HCT116 (cell line): ENCODE results near the gene GGA1. TPM values are rescaled to one million over a fixed set of nuclear protein-coding genes. Genes with fewer than 3 reads are reported as not detected.

Source experiments
- ATAC-seq: fragments of 200-7000 bp; cut with Tn5 transposase; 2 replicates; pipeline ENCODE4 v1.9.1; 2020; ENCODE audit warnings: mild to moderate bottlenecking, moderate library complexity
- BruUV-seq: library from RNA; stranded (reverse); fragments of 400-500 nt; replicated peaks from 2 replicates; lab custom pipeline; 2021; lab: Mats Ljungman, UMichigan
- CTCF ChIA-PET: fragments of 300-600 bp; sonication (Branson Sonifier 250); formaldehyde crosslinking; loops from one replicate; lab custom pipeline; 2021; ENCODE audit warnings: antibody characterized with exemption; lab: Charles Lee
- POLR2A ChIA-PET: fragments of 300-600, 350-600 bp; sonication (Branson Sonifier 250); formaldehyde crosslinking; loops from one replicate; lab custom pipeline; 2021; ENCODE audit warnings: antibody characterized with exemption; lab: Charles Lee
- RAD21 ChIA-PET, 2 experiments: fragments of 300-600 bp; sonication (Branson Sonifier 250); formaldehyde crosslinking; loops; one replicate each; lab custom pipeline; 2023; ENCODE audit warnings: low total read pairs in 2 of 2; ENCODE audit not compliant: uncharacterized antibody in 2 of 2, unreplicated experiment in 2 of 2, low non-redundant PET in 1 of 2; lab: Charles Lee
- DNase-seq: peaks from one replicate; pipeline ENCODE4 v3.0.0-alpha.2; 2010; ENCODE audit warnings: low read depth, low spot score
- H2AFZ ChIP-seq: fragments of 200-600 bp; shearing (Covaris generic), sonication (generic); 2 replicates; pipeline ENCODE4 v1.6.1; 2017; ENCODE audit warnings: low read depth, mixed run types, mixed read lengths, antibody characterized with exemption, low read length; ENCODE audit not compliant: poor library complexity, severe bottlenecking
- H3K27ac ChIP-seq: 2 replicates; pipeline ENCODE4 v1.5.1; 2012; ENCODE audit warnings: low read depth, low read length
- H3K27me3 ChIP-seq: fragments of 200-600 bp; sonication (generic); 2 replicates; pipeline ENCODE4 v1.6.1; 2016; ENCODE audit warnings: mixed run types, low read length, mixed read lengths; ENCODE audit not compliant: insufficient read depth
- H3K36me3 ChIP-seq, 2 experiments: fragments of 200-500 bp in 1 of 2; fragments of 200-600 bp in 1 of 2; sonication (Bioruptor generic) in 1 of 2; sonication (generic) in 1 of 2; 2 replicates each; pipeline versions ENCODE4 v1.5.1 to v1.6.1; 2014 to 2016; ENCODE audit warnings: low read length in 2 of 2, inconsistent platforms in 1 of 2, mixed read lengths in 1 of 2, mixed run types in 1 of 2; ENCODE audit not compliant: insufficient read depth in 2 of 2, control insufficient read depth in 1 of 2
- H3K4me1 ChIP-seq, 2 experiments: fragments of 200-600 bp in 1 of 2; sonication (generic) in 1 of 2; 2 replicates each; pipeline versions ENCODE4 v1.5.1 to v1.6.1; 2012 to 2017; ENCODE audit warnings: low read length in 2 of 2, inconsistent platforms in 1 of 2, mild to moderate bottlenecking in 1 of 2, mixed read lengths in 1 of 2, mixed run types in 1 of 2, moderate library complexity in 1 of 2; ENCODE audit not compliant: insufficient read depth in 2 of 2, control insufficient read depth in 1 of 2
- H3K4me2 ChIP-seq: fragments of 200-600 bp; sonication (generic); 2 replicates; pipeline ENCODE4 v1.6.1; 2017; ENCODE audit warnings: mixed run types, low read length, mixed read lengths
- H3K4me3 ChIP-seq, 2 experiments: fragments of 200-600 bp in 1 of 2; sonication (generic) in 1 of 2; replicated peaks in 1 of 2; 2 replicates each; pipeline ENCODE4 v1.5.1; 2011 to 2016; ENCODE audit warnings: low read length in 2 of 2, control low read depth in 1 of 2, low read depth in 1 of 2, mild to moderate bottlenecking in 1 of 2, mixed read lengths in 1 of 2, mixed run types in 1 of 2
- H3K79me2 ChIP-seq: fragments of 200-600 bp; sonication (generic); 2 replicates; pipeline ENCODE4 v1.6.1; 2017; ENCODE audit warnings: mild to moderate bottlenecking, mixed run types, low read length, moderate library complexity, mixed read lengths; ENCODE audit not compliant: insufficient read depth
- H3K9ac ChIP-seq: fragments of 200-600 bp; sonication (generic); 2 replicates; pipeline ENCODE4 v1.6.1; 2016; ENCODE audit warnings: low read length, mixed read lengths
- H3K9me2 ChIP-seq: fragments of 200-600 bp; sonication (generic), shearing (Covaris generic); 2 replicates; pipeline ENCODE4 v1.6.1; 2017; ENCODE audit warnings: mixed run types, mild to moderate bottlenecking, moderate library complexity; ENCODE audit not compliant: insufficient read depth
- H3K9me3 ChIP-seq, 2 experiments: fragments of 200-500 bp in 1 of 2; fragments of 200-600 bp in 1 of 2; sonication (Bioruptor generic) in 1 of 2; sonication (generic) in 1 of 2; 2 replicates each; pipeline ENCODE4 v1.6.1; 2014 to 2017; ENCODE audit warnings: low read length in 2 of 2, mixed read lengths in 2 of 2, inconsistent platforms in 1 of 2, low read depth in 1 of 2, mild to moderate bottlenecking in 1 of 2, mixed run types in 1 of 2, moderate library complexity in 1 of 2; ENCODE audit not compliant: control insufficient read depth in 1 of 2, insufficient read depth in 1 of 2
- H4K20me1 ChIP-seq: fragments of 200-600 bp; sonication (generic), shearing (Covaris generic); 2 replicates; pipeline ENCODE4 v1.6.1; 2017; ENCODE audit warnings: mixed run types, mild to moderate bottlenecking, moderate library complexity; ENCODE audit not compliant: insufficient read depth
- ELF1 ChIP-seq: IDR thresholded peaks from 2 replicates; pipeline ENCODE4 v1.6.1; 2012; ENCODE audit warnings: low read depth, borderline replicate concordance
- FOSL1 ChIP-seq: IDR thresholded peaks from 2 replicates; pipeline ENCODE4 v1.6.1; 2012; ENCODE audit warnings: low read depth
- JUND ChIP-seq: IDR thresholded peaks from 2 replicates; pipeline ENCODE4 v1.6.1; 2012
- MAX ChIP-seq: IDR thresholded peaks from 2 replicates; pipeline ENCODE4 v1.6.1; 2012
- POLR2A ChIP-seq: IDR thresholded peaks from 2 replicates; pipeline ENCODE4 v1.7.0; 2011; ENCODE audit warnings: borderline replicate concordance; ENCODE audit not compliant: insufficient read depth, insufficient read length; ENCODE audit errors: extremely low read depth
- POLR2AphosphoS5 ChIP-seq: IDR thresholded peaks from 2 replicates; pipeline ENCODE4 v1.6.1; 2011; ENCODE audit warnings: mild to moderate bottlenecking, low read depth, low read length, moderate library complexity
- SP1 ChIP-seq: IDR thresholded peaks from 2 replicates; pipeline ENCODE4 v1.6.1; 2012; ENCODE audit warnings: low read depth
- TCF7L2 ChIP-seq: IDR thresholded peaks from 2 replicates; pipeline ENCODE4 v1.7.0; 2011; ENCODE audit warnings: borderline replicate concordance, inconsistent platforms; ENCODE audit not compliant: insufficient read depth, insufficient read length; ENCODE audit errors: extremely low read depth
- YY1 ChIP-seq: IDR thresholded peaks from 2 replicates; pipeline ENCODE4 v1.6.1; 2011; ENCODE audit warnings: low read length, low read depth, moderate library complexity, mild to moderate bottlenecking; ENCODE audit not compliant: insufficient replicate concordance; ENCODE audit errors: extremely low read depth
- ZFX ChIP-seq: fragments of 450-650 bp; IDR thresholded peaks from 2 replicates; pipeline ENCODE4 v1.6.1; 2017
- intact Hi-C: fragments of 100-400 bp; cut with micrococcal nuclease; formaldehyde crosslinking; loops from 2 replicates; pipeline ENCODE4 v1.10.0; 2022
- total RNA-seq: library from RNA; stranded (reverse); gene quantifications from one replicate; pipeline ENCODE4 v1.2.1, GENCODE V29; 2021; ENCODE audit not compliant: unreplicated experiment
- TF ChIP-seq, protein P1 (sequence below): IDR thresholded peaks from 2 replicates; pipeline ENCODE4 v1.6.1; 2012; ENCODE audit warnings: low read depth
- TF ChIP-seq, protein P2 (sequence below): IDR thresholded peaks from 2 replicates; pipeline ENCODE4 v1.6.1; 2012

The GGA1 gene
- total RNA-seq, 1 experiment from 2014 or later = 89.8 TPM

DNA sequence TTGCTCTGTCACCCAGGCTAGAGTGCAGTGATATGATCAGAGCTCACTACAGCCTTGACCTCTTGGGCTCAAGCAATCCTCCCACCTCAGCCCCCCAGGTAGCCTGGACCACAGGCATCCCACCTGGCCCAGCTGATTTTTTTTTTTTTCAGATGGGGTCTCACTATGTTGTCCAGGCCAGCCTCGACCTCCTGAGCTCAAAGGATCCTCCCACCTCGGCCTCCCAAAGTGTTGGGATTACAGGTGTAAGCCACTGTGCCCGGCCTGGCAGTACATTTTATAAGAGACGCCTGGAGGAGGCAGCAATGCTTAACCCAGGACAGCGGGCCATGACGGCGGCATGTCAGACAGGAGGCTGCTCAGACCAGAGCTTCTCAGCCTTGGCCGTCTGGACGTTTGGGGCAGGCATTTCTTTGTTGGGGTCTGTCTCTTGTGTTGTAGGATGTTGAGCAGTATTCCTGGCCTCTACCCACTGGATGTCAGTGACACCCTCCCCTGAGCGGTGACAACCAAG is 33.1 kb upstream of the GGA1 start:
- BruUV-seq = no TSS peak
- CTCF ChIA-PET = interaction anchor here (1.4 kb wide), 1 partner anchor 17 kb away, joined by 3 read pairs; no protein-coding TSS in a partner anchor
- H3K36me3 ChIP-seq = no peaks in the 10 kb centered on the region
- H3K4me2 ChIP-seq = no peak overlapping the region
- H3K9ac ChIP-seq = no peak overlapping the region
- peaks cover 7 to 14% of the 10 kb centered on the region in 2 experiments for H3K4me1 ChIP-seq
- RAD21 ChIA-PET = no interaction called here
- no peaks in the 10 kb centered on the region for H3K9me3 ChIP-seq
- no peaks in the 10 kb centered on the region for H4K20me1 ChIP-seq
- no peak overlapping the region for H3K4me3 ChIP-seq
- no peak overlapping the region for H3K27ac ChIP-seq
- H2AFZ ChIP-seq = no peak overlapping the region
- ATAC-seq (no peak), DNase-seq (no peak)
- no peaks in the 10 kb centered on the region for H3K9me2 ChIP-seq
- H3K79me2 ChIP-seq = no peaks in the 10 kb centered on the region
- H3K27me3 ChIP-seq = no peaks in the 10 kb centered on the region
- no peak for TF ChIP-seq MAX
- TF ChIP-seq FOSL1 = no peak
- TF ChIP-seq, protein P1, sequence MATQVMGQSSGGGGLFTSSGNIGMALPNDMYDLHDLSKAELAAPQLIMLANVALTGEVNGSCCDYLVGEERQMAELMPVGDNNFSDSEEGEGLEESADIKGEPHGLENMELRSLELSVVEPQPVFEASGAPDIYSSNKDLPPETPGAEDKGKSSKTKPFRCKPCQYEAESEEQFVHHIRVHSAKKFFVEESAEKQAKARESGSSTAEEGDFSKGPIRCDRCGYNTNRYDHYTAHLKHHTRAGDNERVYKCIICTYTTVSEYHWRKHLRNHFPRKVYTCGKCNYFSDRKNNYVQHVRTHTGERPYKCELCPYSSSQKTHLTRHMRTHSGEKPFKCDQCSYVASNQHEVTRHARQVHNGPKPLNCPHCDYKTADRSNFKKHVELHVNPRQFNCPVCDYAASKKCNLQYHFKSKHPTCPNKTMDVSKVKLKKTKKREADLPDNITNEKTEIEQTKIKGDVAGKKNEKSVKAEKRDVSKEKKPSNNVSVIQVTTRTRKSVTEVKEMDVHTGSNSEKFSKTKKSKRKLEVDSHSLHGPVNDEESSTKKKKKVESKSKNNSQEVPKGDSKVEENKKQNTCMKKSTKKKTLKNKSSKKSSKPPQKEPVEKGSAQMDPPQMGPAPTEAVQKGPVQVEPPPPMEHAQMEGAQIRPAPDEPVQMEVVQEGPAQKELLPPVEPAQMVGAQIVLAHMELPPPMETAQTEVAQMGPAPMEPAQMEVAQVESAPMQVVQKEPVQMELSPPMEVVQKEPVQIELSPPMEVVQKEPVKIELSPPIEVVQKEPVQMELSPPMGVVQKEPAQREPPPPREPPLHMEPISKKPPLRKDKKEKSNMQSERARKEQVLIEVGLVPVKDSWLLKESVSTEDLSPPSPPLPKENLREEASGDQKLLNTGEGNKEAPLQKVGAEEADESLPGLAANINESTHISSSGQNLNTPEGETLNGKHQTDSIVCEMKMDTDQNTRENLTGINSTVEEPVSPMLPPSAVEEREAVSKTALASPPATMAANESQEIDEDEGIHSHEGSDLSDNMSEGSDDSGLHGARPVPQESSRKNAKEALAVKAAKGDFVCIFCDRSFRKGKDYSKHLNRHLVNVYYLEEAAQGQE = no peak
- TF ChIP-seq ZFX = no peak
- TF ChIP-seq YY1 = no peak
- no peak for TF ChIP-seq POLR2AphosphoS5
- TF ChIP-seq, protein P2, sequence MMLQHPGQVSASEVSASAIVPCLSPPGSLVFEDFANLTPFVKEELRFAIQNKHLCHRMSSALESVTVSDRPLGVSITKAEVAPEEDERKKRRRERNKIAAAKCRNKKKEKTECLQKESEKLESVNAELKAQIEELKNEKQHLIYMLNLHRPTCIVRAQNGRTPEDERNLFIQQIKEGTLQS = no peak
- TF ChIP-seq TCF7L2 = no peak
- TF ChIP-seq POLR2A = no peak
- TF ChIP-seq ELF1 = no peak
- TF ChIP-seq JUND = no peak
- TF ChIP-seq SP1 = no peak
- TF ChIP-seq, all 23 proteins: peak for 0
- intact Hi-C loops = no loop called here
- POLR2A ChIA-PET = no interaction called here
